ENCODE results near the gene CCDC142.

- TF ChIP-seq, protein P1, sequence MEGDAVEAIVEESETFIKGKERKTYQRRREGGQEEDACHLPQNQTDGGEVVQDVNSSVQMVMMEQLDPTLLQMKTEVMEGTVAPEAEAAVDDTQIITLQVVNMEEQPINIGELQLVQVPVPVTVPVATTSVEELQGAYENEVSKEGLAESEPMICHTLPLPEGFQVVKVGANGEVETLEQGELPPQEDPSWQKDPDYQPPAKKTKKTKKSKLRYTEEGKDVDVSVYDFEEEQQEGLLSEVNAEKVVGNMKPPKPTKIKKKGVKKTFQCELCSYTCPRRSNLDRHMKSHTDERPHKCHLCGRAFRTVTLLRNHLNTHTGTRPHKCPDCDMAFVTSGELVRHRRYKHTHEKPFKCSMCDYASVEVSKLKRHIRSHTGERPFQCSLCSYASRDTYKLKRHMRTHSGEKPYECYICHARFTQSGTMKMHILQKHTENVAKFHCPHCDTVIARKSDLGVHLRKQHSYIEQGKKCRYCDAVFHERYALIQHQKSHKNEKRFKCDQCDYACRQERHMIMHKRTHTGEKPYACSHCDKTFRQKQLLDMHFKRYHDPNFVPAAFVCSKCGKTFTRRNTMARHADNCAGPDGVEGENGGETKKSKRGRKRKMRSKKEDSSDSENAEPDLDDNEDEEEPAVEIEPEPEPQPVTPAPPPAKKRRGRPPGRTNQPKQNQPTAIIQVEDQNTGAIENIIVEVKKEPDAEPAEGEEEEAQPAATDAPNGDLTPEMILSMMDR (IDR thresholded peaks at IDR 0.05): no peak
- no peak for TF ChIP-seq POLR2AphosphoS5 (IDR thresholded peaks at IDR 0.05)
Measured at GRCh38 chr2:74524955-74525716, 42.3 kb upstream of the CCDC142 start.

Data from prostate gland (tissue), 2 donors.